Measurements from ENCODE around the gene BNC2.

The BNC2 gene

GRCh38 chr9:16417749-16418148 lies 452.7 kb downstream of the BNC2 start:
- peak; percentile 71 for DNase-seq (ENCODE audit: low read depth)
- TF ChIP-seq CTCF (conservative IDR thresholded peaks at IDR 0.05; ENCODE audit: low read depth, low read length), result no peak
- no peak overlapping the region for H3K4me3 ChIP-seq (ENCODE audit: low read depth, low read length)

GRCh38 chr9:16417161-16417560 lies 453.3 kb downstream of the BNC2 start:
- peak; percentile 96 for DNase-seq (ENCODE audit: low read depth)
- H3K4me3 ChIP-seq (ENCODE audit: low read depth, low read length), result no peak overlapping the region
- no peak for TF ChIP-seq CTCF (conservative IDR thresholded peaks at IDR 0.05; ENCODE audit: low read depth, low read length)

- DNase-seq (ENCODE audit: low read depth), result peak; percentile 52
- TF ChIP-seq CTCF (conservative IDR thresholded peaks at IDR 0.05; ENCODE audit: low read depth, low read length), result no peak
- H3K4me3 ChIP-seq (ENCODE audit: low read depth, low read length), result no peak overlapping the region
Observed at GRCh38 chr9:16414451-16414850, 456.0 kb downstream of the BNC2 start.

- peak; percentile 99 for DNase-seq (ENCODE audit: low read depth)
- TF ChIP-seq CTCF (conservative IDR thresholded peaks at IDR 0.05; ENCODE audit: low read depth, low read length), result no peak
- no peak overlapping the region for H3K4me3 ChIP-seq (ENCODE audit: low read depth, low read length)
Observed at GRCh38 chr9:16413509-16414016, 456.9 kb downstream of the BNC2 start.

- DNase-seq (ENCODE audit: low read depth), result peak; percentile 48
- no peak overlapping the region for H3K4me3 ChIP-seq (ENCODE audit: low read depth, low read length)
- TF ChIP-seq CTCF (conservative IDR thresholded peaks at IDR 0.05; ENCODE audit: low read depth, low read length), result no peak
Observed at GRCh38 chr9:16412740-16413139, 457.7 kb downstream of the BNC2 start.

GRCh38 chr9:16411311-16411710 lies 459.2 kb downstream of the BNC2 start:
- H3K4me3 ChIP-seq (ENCODE audit: low read depth, low read length), result no peak overlapping the region
- TF ChIP-seq CTCF (conservative IDR thresholded peaks at IDR 0.05; ENCODE audit: low read depth, low read length), result no peak
- DNase-seq (ENCODE audit: low read depth), result no peak

GRCh38 chr9:16410601-16411280 lies 459.7 kb downstream of the BNC2 start:
- no peak for TF ChIP-seq CTCF (conservative IDR thresholded peaks at IDR 0.05; ENCODE audit: low read depth, low read length)
- no peak overlapping the region for H3K4me3 ChIP-seq (ENCODE audit: low read depth, low read length)
- DNase-seq (ENCODE audit: low read depth), result peak; percentile 72

Data from choroid plexus epithelial cell (primary cell).